T follicular helper cell (primary cell): Measurements from ENCODE around the gene EPS8L2.
"Not testable (repeated sequence)": the region's sequence is repeated elsewhere in the genome, so short reads cannot be mapped to it uniquely, and the experiment has no call there.

Experiments used
- DNase-seq: peaks from one replicate; pipeline ENCODE4 v3.0.0-alpha.2; 2020; ENCODE audit warnings: low read depth

The EPS8L2 gene

DNA sequence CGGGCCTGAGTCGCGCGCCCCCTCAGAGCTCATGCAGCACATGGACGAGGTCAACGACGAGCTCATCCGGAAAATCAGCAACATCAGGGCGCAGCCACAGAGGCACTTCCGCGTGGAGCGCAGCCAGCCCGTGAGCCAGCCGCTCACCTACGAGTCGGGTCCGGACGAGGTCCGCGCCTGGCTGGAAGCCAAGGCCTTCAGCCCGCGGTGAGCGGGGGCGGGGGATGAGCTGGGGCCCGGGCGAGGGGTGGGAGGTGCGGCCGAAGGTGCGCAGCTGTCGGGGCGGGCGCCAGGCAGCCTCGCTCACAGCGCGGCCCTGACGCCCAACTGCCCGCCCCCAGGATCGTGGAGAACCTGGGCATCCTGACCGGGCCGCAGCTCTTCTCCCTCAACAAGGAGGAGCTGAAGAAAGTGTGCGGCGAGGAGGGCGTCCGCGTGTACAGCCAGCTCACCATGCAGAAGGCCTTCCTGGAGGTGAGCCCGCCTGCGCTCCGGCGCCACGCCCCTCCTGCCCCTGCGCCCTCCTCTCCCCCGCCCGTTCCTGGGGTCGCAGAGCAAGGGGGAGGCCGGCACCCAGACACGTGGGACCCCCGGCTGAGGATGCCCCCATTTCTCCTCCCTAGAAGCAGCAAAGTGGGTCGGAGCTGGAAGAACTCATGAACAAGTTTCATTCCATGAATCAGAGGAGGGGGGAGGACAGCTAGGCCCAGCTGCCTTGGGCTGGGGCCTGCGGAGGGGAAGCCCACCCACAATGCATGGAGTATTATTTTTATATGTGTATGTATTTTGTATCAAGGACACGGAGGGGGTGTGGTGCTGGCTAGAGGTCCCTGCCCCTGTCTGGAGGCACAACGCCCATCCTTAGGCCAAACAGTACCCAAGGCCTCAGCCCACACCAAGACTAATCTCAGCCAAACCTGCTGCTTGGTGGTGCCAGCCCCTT, 20.5 kb downstream of the EPS8L2 start:
- DNase-seq, result no peak

- no peak for DNase-seq
These were observed 21.3 kb downstream of the EPS8L2 start for GRCh38 chr11:727281-727701.

DNA sequence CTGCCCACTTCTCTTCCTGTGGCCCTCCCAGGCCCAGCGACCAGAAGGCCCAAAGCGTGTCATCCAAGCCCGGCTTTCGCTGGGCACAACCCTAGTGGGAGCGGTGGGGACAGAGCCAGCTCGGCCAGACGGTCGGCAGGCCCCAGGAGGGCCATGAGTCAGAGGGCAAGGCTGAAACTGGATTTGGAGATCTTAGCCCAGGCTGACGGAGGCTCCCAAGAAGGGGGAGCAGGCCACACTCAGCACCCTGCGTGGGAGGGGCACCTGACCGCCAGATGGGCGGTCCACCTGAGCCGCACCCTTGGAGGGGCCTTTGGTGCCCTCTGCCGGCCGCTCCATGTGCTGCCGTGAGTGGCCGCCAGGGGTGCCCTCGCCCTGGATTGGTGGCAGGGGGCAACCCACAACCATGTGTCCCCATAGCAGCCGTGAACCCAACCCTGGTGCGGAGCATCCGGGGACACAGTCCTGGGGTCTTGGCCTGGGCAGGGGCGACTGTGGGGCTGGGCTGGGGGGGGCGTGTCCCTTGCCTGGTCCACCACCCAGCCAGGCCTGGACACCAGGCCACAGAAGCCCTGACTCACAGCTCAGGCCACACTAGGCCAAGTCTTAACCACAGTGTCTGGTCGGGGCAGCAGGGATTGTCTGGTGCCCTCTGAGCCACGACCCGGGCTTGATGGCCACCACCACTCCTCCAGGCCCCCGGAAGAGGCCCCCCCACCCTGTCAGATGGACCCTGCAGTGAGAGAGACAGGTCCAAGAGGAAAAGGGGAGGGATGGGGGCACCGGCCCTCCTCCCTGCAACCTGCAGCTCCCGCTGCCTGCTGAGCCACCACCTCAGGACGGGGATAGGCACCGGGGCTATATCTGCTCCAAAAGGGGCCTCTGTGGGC, 22.1 kb downstream of the EPS8L2 start:
- DNase-seq, result peak; percentile 63

DNA sequence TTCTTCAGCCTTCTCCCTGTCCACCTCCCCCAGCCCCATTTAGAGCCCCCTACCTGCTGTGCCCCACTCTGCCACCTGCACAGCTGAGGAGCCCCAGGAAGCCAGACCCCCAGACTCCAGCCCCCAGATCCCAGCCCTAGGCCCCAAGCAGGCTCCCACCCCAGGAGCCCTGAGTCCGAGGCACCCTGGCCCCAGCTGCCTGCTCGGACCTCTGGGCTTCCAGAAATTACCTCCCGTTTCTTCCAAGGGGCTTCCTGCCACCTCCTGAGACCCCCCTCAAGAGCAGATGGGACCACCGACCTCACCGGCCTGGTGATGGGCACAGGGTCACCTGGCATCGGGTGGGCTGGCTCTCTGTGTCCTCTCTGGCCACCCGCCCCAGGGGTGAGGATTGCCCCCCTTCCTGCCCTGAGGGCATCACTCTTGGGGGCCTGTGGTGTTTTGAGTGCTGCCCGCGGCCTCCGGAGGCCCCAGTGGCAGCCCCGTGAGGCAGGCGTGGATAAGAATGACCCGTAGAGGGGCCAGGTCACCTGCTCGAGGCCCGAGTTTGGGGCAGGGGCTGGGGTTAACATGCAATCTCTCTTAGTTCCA, 23.0 kb downstream of the EPS8L2 start:
- no peak for DNase-seq

DNA sequence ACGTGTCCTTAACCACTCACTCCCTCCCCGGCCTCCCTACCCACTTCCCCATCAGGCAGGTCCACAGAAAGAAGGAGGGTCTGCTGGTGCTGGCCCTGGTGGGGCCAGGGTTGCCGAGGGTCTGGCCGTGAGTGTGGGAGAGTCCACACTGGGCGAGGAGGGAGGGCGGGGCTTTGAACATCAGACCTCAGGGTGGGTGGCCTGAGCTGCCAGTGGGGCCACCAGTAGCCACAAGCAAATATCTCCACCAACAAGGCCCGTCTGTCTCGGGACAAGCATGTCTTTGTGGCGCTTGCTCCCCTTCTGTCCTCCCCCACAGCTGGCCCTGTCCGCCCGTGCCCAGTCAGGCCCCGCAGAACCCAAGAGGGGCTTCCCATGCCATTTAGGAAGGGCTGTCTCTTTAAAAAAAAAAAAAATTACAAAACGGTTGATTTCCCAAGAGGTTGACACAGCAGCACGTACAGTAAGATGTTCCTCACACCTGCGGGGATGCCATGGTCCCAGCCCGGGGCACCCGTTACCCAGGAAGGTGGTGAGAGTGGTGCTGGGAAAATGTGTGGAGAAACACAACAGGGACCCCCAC, 23.6 kb downstream of the EPS8L2 start:
- DNase-seq, result no peak

DNA sequence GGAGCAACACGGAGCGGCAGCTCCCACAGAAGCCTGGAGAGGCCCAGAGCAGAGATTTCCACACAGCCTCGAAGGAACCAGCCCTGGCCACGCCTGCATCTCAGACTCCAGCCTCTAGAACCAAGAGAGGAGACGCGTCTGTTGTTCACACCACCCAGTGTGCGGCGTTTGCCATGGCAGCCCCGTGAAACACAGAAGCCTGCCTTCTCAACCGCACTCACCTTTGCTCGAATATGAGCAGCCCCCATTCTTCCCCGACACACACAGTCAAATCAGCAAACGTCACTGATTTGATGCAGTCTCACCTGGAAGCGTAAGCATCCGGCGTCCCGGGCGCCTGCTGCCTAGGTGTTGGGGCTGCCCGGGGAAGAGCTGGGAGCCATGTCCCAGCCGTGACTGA, 27.0 kb downstream of the EPS8L2 start:
- no peak for DNase-seq

DNA sequence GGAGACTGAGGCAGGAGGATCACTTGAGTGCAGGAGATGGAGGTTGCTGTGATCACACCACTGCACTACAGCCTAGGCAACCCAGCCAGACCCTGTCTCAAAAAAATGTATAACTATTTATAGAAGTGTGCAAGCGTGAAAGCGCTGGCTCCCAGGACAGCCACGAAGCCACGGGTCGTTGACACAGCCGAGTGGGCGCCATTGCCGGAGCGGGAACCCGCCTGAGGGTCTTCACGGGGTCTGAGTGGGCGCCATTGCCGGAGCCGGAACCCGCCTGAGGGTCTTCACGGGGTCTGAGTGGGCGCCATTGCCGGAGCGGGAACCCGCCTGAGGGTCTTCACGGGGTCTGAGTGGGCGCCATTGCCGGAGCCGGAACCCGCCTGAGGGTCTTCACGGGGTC, 28.5 kb downstream of the EPS8L2 start:
- DNase-seq, result not testable (repeated sequence)

DNA sequence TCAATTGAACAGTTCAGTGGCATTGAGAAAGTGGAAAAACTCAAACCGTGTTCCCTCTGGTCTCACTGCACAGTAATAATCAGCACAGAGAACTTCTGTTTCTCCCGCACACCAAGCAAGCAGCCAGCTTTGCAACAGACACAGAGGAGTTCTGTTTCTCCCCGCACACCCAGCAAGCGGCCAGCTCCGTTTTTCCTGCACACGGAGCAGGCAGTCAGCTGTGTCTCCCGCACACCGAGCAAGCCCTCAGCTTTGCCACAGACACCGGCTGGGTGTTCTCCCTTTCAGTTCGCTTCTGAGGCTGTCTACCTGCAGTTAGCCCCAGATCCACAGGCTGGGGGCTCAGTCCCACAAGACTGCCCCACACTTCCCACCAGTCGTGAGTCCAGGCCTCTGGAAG, 31.3 kb downstream of the EPS8L2 start:
- DNase-seq, result no peak

GRCh38 chr11:737899-738298, 31.9 kb downstream of the EPS8L2 start:
- DNase-seq, result not testable (repeated sequence)

- DNase-seq, result no peak
These were observed 36.1 kb downstream of the EPS8L2 start for GRCh38 chr11:742156-742546.

- DNase-seq, result no peak
These were observed 36.7 kb downstream of the EPS8L2 start for GRCh38 chr11:742571-743201.

GRCh38 chr11:745428-745827, 39.4 kb downstream of the EPS8L2 start:
- DNase-seq, result no peak

DNA sequence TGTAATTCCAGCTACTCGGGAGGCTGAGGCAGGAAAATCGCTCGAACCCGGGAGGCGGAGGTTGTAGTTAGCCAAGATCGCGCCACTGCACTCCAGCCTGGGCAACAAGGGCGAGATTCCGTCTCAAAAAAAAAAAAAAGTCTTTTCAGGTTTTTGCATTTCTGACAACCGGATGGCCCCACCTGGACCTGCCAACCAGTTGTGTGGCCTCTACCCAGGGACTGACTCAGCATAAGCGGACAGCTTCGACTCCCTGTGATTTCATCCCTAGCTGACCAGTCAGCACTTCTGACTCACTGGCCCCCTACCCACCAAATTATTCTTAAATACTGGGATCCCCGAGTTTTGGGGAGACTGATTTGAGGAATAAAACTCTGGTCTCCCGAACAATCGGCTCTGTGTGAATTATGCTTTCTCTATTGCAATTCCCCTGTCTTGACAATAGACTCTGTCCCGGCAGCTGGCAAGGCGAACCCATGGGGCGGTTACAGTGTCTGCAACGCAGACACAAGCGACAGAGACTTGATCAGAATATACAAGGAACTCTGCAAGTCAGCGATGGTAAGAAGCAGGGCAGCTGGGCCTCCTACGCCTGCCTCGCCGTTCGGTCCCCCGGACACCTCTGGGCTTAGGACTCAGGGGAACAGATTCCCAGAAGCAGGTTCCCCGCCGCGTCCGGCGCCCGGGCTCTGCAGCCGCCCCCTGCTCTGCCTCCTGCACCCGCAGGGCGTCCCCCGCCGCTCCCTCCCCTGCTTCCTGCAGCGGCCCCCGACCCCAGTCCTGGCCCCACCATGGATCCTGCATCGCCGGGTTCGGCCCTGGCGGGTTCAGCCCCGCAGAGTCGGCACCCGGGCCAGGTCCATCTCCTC, 40.5 kb downstream of the EPS8L2 start:
- no peak for DNase-seq

DNA sequence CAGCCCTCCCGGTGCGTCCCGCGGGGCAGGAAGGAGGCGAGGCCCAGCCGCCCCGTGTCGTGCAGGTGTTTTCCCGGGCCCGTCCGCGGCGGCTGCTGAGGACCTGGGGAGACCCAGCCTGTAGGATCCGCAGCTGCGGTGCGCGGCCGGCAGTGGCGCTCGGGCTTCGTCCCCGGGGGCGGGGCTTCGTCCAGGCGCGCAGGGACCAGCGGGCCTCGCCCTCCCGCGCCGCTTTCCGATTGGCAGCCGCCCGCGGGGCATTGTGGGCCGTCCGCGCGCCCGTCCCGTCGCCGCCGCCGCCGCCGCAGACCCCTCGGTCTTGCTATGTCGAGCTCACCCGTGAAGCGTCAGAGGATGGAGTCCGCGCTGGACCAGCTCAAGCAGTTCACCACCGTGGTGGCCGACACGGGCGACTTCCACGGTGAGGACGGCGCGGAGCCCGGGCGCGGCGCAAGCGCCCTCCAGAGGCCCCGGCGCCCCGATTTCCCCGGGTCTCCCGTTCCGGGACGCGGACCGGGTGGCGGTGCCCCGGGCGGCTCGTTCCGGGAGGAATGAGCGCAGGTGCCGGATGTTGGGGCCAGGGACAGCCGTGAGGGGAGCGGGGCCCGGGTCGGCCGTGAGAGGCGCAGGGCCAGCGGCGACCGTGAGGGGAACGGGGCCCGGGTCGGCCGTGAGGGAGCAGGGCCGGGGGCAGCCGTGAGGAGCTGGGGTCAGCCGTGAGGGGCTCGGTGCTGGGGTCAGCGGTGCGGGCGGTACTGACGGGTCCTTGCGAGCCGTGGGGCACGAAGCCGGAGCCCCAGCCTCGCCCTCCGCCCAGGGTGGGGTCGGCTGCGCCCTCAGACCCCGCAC, 41.4 kb downstream of the EPS8L2 start, which contains the start of gene TALDO1:
Gene TALDO1 (plus strand): TSS at position 307 of the 849 bp plus-strand sequence. CDS start 18 bp downstream, at position 325.
- peak; percentile 60 for DNase-seq

DNA sequence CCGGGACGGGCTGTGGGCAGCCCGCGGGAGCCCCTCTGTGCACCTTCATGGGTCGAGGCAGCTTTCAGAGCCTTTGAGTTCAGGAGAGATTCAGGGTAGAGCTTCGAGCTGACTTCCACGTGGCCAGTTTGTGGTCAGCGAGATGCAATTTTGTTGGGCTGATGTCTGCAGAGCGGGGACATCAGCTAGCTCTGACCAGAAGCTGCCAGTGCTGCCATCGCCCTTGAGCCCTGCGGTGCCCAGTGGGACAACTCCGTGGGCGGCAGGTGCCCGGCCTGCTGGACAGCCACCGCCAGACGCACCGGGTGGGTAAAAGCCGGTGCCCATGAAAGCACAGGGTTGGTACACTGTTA, 42.0 kb downstream of the EPS8L2 start:
- DNase-seq, result no peak

DNA sequence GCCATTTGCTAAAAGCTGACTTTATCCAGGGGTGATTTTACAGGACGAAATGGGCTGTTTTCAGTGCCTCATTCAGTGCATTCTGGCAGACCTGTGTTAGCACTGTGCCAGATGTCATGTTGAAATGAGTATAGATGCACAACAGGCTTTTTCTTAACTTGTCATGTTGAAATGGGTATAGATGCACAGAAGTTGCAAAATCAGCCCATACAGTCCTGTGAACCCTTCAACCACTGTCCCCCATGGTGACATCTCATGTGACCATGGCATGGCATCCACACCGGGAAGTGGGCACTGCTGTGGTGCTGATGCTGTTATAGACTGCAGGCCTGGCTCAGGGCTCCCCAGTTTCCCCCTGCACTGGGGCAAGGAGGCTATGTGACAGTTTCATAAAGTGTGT, 43.7 kb downstream of the EPS8L2 start:
- no peak for DNase-seq

DNA sequence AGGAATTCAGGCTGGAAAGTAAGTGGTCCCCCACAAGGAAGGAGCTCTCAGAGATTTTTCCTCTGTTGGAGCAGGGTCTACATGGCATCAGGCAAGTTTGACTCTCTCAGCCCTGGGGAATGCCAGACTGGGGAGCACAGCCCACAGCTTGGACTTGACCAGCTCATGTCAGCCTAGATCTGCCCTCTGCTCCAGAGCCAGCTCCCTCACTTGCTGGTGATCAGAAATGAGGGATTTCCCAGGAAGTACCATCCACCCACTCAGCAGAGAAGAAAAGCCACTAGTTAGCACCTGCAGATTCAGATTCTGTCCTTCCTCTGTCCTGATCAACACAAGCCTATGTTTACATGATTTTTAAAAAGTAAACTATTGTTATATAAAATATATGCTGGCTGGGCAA, 54.2 kb downstream of the EPS8L2 start:
- no peak for DNase-seq

GRCh38 chr11:761526-762108, 55.6 kb downstream of the EPS8L2 start:
- no peak for DNase-seq

- DNase-seq, result no peak
These were observed 56.5 kb downstream of the EPS8L2 start for GRCh38 chr11:762421-763072.
